B cell (primary cell): Measurements from ENCODE around the gene KRTAP15-1. TPM values are rescaled to one million over a fixed set of nuclear protein-coding genes. Genes with fewer than 3 reads are reported as not detected.

ENCODE experiments used
- ATAC-seq: fragments of 200-7000 bp; cut with Tn5 transposase; one replicate; pipeline ENCODE4 v1.10.0; 2021; ENCODE audit warnings: low read depth, mild to moderate bottlenecking, moderate number of reproducible peaks, moderate library complexity
- CTCF ChIA-PET: fragments of 350-600 bp; sonication (Branson Sonifier 250); formaldehyde crosslinking; loops from one replicate; lab custom pipeline; 2021; ENCODE audit warnings: antibody characterized with exemption, inconsistent platforms; lab: Charles Lee
- POLR2A ChIA-PET: fragments of 350-600 bp; sonication (Branson Sonifier 250); formaldehyde crosslinking; loops from one replicate; lab custom pipeline; 2021; ENCODE audit warnings: antibody characterized with exemption; lab: Charles Lee
- DNase-seq: peaks from one replicate; pipeline ENCODE4 v3.0.0; 2013
- H2AFZ ChIP-seq: 2 replicates; pipeline ENCODE4 v1.6.1; 2012; ENCODE audit warnings: mild to moderate bottlenecking, low read depth, low read length; ENCODE audit not compliant: insufficient read depth, poor library complexity, severe bottlenecking
- H3K27ac ChIP-seq, 2 donors: 1 replicate in 1 of 2; 2 replicates in 1 of 2; pipeline ENCODE4 v1.5.1; 2012 to 2013; ENCODE audit warnings: low read length in 2 of 2, mild to moderate bottlenecking in 2 of 2, moderate library complexity in 1 of 2
- H3K27me3 ChIP-seq, 4 experiments: fragments of 200-600 bp in 1 of 4; sonication (generic) in 1 of 4; replicated peaks in 1 of 4; 1 replicate in 2 of 4; 2 replicates in 2 of 4; pipeline versions ENCODE4 v1.6.1 to v1.7.0; 2013 to 2016; ENCODE audit warnings: low read length in 3 of 4, mild to moderate bottlenecking in 2 of 4, mixed read lengths in 1 of 4, moderate library complexity in 1 of 4; ENCODE audit not compliant: insufficient read depth in 4 of 4, control insufficient read depth in 3 of 4; ENCODE audit errors: control extremely low read depth in 1 of 4
- H3K36me3 ChIP-seq, 2 experiments: replicated peaks in 1 of 2; 1 replicate in 1 of 2; 2 replicates in 1 of 2; pipeline versions ENCODE4 v1.6.1 to v1.7.1; 2013; ENCODE audit warnings: low read length in 1 of 2; ENCODE audit not compliant: insufficient read depth in 2 of 2, control insufficient read depth in 1 of 2; ENCODE audit errors: control extremely low read depth in 1 of 2, extremely low read depth in 1 of 2
- H3K4me1 ChIP-seq, 2 donors: fragments of 200-600 bp in 1 of 2; sonication (generic) in 1 of 2; 1 replicate in 1 of 2; 2 replicates in 1 of 2; pipeline versions ENCODE4 v1.5.1 to v1.6.1; 2013 to 2017; ENCODE audit warnings: low read length in 2 of 2; ENCODE audit not compliant: control insufficient read depth in 2 of 2, insufficient read depth in 2 of 2
- H3K4me2 ChIP-seq: replicated peaks from 2 replicates; pipeline ENCODE3; 2012; ENCODE audit warnings: mild to moderate bottlenecking, low read depth, low read length; ENCODE audit not compliant: poor library complexity, severe bottlenecking
- H3K4me3 ChIP-seq, 5 experiments: fragments of 200-600 bp in 1 of 5; sonication (generic) in 1 of 5; 1 replicate in 3 of 5; 2 replicates in 2 of 5; pipeline versions ENCODE4 v1.5.1 to v1.7.0; 2011 to 2016; ENCODE audit warnings: low read length in 4 of 5, mild to moderate bottlenecking in 4 of 5, low read depth in 2 of 5, control low read depth in 1 of 5, moderate library complexity in 1 of 5; ENCODE audit not compliant: insufficient read depth in 1 of 5; ENCODE audit errors: control extremely low read depth in 1 of 5, extremely low read depth in 1 of 5
- H3K79me2 ChIP-seq: fragments of 200-600 bp; sonication (generic); one replicate; pipeline ENCODE4 v1.6.0; 2016; ENCODE audit warnings: low read length; ENCODE audit not compliant: control insufficient read depth, insufficient read depth
- H3K9ac ChIP-seq: fragments of 200-600 bp; sonication (generic); 2 replicates; pipeline ENCODE4 v1.6.1; 2017; ENCODE audit warnings: mild to moderate bottlenecking, low read length, moderate library complexity
- H3K9me3 ChIP-seq, 3 donors: one replicate each; pipeline versions ENCODE4 v1.6.1 to v1.7.1; 2013; ENCODE audit warnings: low read length in 2 of 3; ENCODE audit not compliant: control insufficient read depth in 2 of 3, insufficient read depth in 1 of 3; ENCODE audit errors: control extremely low read depth in 1 of 3
- H4K20me1 ChIP-seq: 2 replicates; pipeline ENCODE4 v1.6.0; 2012; ENCODE audit warnings: mild to moderate bottlenecking, low read length; ENCODE audit not compliant: insufficient read depth, control insufficient read depth, poor library complexity, severe bottlenecking
- H3K27ac Mint-ChIP-seq: one replicate; pipeline ENCODE4 v1.8.0; 2021; ENCODE audit warnings: mixed read lengths
- H3K27me3 Mint-ChIP-seq: one replicate; pipeline ENCODE4 v1.8.0; 2021; ENCODE audit warnings: mixed read lengths
- H3K4me1 Mint-ChIP-seq: one replicate; pipeline ENCODE4 v1.8.0; 2021; ENCODE audit warnings: mixed read lengths
- H3K4me3 Mint-ChIP-seq: one replicate; pipeline ENCODE4 v1.8.0; 2021; ENCODE audit warnings: mixed read lengths
- H3K9me3 Mint-ChIP-seq: one replicate; pipeline ENCODE4 v1.8.0; 2022; ENCODE audit warnings: mixed read lengths; ENCODE audit not compliant: insufficient read depth
- EZH2 ChIP-seq: IDR thresholded peaks from 2 replicates; pipeline ENCODE4 v1.6.1; 2012; ENCODE audit warnings: borderline replicate concordance, low read depth, mild to moderate bottlenecking, moderate library complexity, low read length; ENCODE audit not compliant: insufficient read depth, poor library complexity, severe bottlenecking
- WGBS: methylation state at CpG from one replicate; pipeline ENCODE4 v1.1.5; 2013; ENCODE audit warnings: missing lambda C conversion rate; ENCODE audit not compliant: insufficient coverage; 5-methylcytosine and 5-hydroxymethylcytosine counted together
- intact Hi-C: fragments of 100-400 bp; cut with micrococcal nuclease; formaldehyde crosslinking; loops from one replicate; pipeline ENCODE4 v1.10.0; 2022
- polyA plus RNA-seq: library from polyadenylated mRNA; depleted of rRNA; stranded (reverse); fragments of >200 nt; gene quantifications from 2 replicates; pipeline ENCODE4 v1.2.3, GENCODE V29; 2012
- total RNA-seq, 2 donors: library from RNA; stranded (reverse); fragments of 120-200 nt in 1 of 2; gene quantifications; 1 replicate in 1 of 2; 2 replicates in 1 of 2; pipeline versions ENCODE4 v1.2.3 to v1.2.4, GENCODE V29; 2013 to 2022
- TF ChIP-seq, protein P1 (sequence below): fragments of 200-600 bp; IDR thresholded peaks from one replicate; pipeline ENCODE4 v1.8.0; 2022; ENCODE audit warnings: antibody characterized with exemption, mild to moderate bottlenecking

Gene KRTAP15-1
- total and polyA plus RNA-seq, 2 donors (not counting 1 experiment from before 2014, with no cell fraction given), result not detected

DNA sequence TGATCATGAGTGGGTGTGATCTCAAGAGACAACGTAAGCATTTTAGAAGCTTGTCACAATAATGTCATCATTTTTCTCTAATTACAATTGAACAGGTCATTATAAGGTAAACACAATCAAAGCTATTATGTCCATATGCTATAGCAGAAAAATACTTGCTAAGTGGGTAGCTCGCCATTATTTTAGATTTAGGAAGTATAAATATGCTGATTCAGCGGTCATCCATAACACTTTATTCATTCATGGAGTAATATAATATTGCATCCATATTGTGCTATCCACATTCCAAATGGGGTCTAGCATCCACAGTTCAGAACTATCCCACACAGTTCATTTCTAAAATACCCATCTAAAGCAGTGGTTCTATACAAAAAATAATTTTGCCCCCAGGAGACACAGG is 8.4 kb downstream of the KRTAP15-1 start:
- Histone ChIP-seq H3K4me3 (no peak overlapping the region), H3K4me2 (no peak overlapping the region), H2AFZ (no peak overlapping the region), H3K27me3 (no peaks in the 10 kb centered on the region), H3K9ac (no peak overlapping the region), H3K36me3 (no peaks in the 10 kb centered on the region), H4K20me1 (no peaks in the 10 kb centered on the region), H3K4me1 (no peaks in the 10 kb centered on the region), H3K9me3 (no peaks in the 10 kb centered on the region), H3K79me2 (no peaks in the 10 kb centered on the region), H3K27ac (no peak overlapping the region)
- ChIA-PET CTCF (no interaction called here), POLR2A (no interaction called here)
- H3K27ac Mint-ChIP-seq, result no peak overlapping the region
- no CpG with 5 or more reads among the region's 3 CpGs for WGBS
- TF ChIP-seq, protein P1, sequence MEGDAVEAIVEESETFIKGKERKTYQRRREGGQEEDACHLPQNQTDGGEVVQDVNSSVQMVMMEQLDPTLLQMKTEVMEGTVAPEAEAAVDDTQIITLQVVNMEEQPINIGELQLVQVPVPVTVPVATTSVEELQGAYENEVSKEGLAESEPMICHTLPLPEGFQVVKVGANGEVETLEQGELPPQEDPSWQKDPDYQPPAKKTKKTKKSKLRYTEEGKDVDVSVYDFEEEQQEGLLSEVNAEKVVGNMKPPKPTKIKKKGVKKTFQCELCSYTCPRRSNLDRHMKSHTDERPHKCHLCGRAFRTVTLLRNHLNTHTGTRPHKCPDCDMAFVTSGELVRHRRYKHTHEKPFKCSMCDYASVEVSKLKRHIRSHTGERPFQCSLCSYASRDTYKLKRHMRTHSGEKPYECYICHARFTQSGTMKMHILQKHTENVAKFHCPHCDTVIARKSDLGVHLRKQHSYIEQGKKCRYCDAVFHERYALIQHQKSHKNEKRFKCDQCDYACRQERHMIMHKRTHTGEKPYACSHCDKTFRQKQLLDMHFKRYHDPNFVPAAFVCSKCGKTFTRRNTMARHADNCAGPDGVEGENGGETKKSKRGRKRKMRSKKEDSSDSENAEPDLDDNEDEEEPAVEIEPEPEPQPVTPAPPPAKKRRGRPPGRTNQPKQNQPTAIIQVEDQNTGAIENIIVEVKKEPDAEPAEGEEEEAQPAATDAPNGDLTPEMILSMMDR, result no peak
- ATAC-seq, result no peak
- peaks cover 2% of the 10 kb centered on the region for H3K9me3 Mint-ChIP-seq
- no peak for DNase-seq
- no peaks in the 10 kb centered on the region for H3K4me1 Mint-ChIP-seq
- no peaks in the 10 kb centered on the region for H3K27me3 Mint-ChIP-seq
- intact Hi-C loops, result no loop called here
- no peak overlapping the region for H3K4me3 Mint-ChIP-seq

DNA sequence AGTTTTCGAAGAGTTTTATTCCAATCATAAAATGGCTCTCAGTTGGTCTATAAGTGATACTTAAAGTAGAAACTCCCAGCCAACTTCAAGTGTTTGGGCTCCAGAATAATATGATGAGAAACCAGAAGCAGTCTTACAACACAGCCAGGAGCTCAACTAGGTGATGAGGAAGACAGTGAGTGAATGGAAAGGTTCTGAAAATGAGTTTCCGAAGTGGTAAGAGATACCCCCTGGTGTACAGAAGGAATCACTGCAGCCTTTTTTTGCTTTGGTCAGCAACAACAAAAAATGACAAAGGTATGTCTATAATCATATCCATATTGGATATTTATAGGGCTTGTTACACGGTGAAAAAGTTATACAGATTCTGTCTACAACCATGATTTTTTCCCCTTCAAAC is 23.6 kb downstream of the KRTAP15-1 start:
- Mint-ChIP-seq H3K4me3 (no peak overlapping the region), H3K9me3 (no peaks in the 10 kb centered on the region), H3K27ac (no peak overlapping the region), H3K27me3 (no peaks in the 10 kb centered on the region), H3K4me1 (no peaks in the 10 kb centered on the region)
- ChIA-PET CTCF (no interaction called here), POLR2A (no interaction called here)
- H3K9me3 ChIP-seq, result no peaks in the 10 kb centered on the region
- H2AFZ ChIP-seq, result no peak overlapping the region
- no peak overlapping the region for H3K4me2 ChIP-seq
- intact Hi-C loops, result no loop called here
- no peak overlapping the region for H3K9ac ChIP-seq
- no peaks in the 10 kb centered on the region for H3K4me1 ChIP-seq
- H4K20me1 ChIP-seq, result no peaks in the 10 kb centered on the region
- H3K27me3 ChIP-seq, result no peaks in the 10 kb centered on the region
- no peaks in the 10 kb centered on the region for H3K79me2 ChIP-seq
- ATAC-seq (no peak), DNase-seq (no peak)
- no peak overlapping the region for H3K27ac ChIP-seq
- H3K36me3 ChIP-seq, result no peaks in the 10 kb centered on the region
- H3K4me3 ChIP-seq, result no peak overlapping the region
- WGBS, result 0% methylated on average over 1 of the region's 3 CpGs
- TF ChIP-seq, protein P1, result no peak
- no peak for TF ChIP-seq EZH2
